Hepatocyte (in vitro differentiated cells): ENCODE data around the gene FASTK. TPM values are rescaled to one million over a fixed set of nuclear protein-coding genes. Genes with fewer than 3 reads are reported as not detected.

ENCODE experiments used
- DNase-seq: peaks from one replicate; pipeline ENCODE4 v3.0.0-alpha.2; 2016; ENCODE audit warnings: low spot score
- H2AFZ ChIP-seq: fragments of 200-600 bp; sonication (generic); 2 replicates; pipeline ENCODE4 v1.6.0; 2016; ENCODE audit warnings: antibody characterized with exemption, mild to moderate bottlenecking
- H3K27ac ChIP-seq: fragments of 200-600 bp; sonication (generic); 2 replicates; pipeline ENCODE4 v1.5.1; 2016; ENCODE audit warnings: mild to moderate bottlenecking
- H3K27me3 ChIP-seq: fragments of 200-600 bp; sonication (generic); 2 replicates; pipeline ENCODE4 v1.6.1; 2016
- H3K36me3 ChIP-seq: fragments of 200-600 bp; sonication (generic); replicated peaks from 2 replicates; pipeline ENCODE4 v1.5.1; 2016; ENCODE audit warnings: low read depth; ENCODE audit not compliant: insufficient read depth
- H3K4me1 ChIP-seq: fragments of 200-600 bp; sonication (generic); 2 replicates; pipeline ENCODE4 v1.5.1; 2016; ENCODE audit warnings: mild to moderate bottlenecking, moderate library complexity; ENCODE audit not compliant: insufficient read depth
- H3K4me2 ChIP-seq: fragments of 200-600 bp; sonication (generic); 2 replicates; pipeline ENCODE4 v1.6.0; 2016
- H3K4me3 ChIP-seq: fragments of 200-600 bp; sonication (generic); 2 replicates; pipeline ENCODE4 v1.5.1; 2016; ENCODE audit warnings: mild to moderate bottlenecking
- H3K79me2 ChIP-seq: fragments of 200-600 bp; sonication (generic); 2 replicates; pipeline ENCODE4 v1.6.0; 2017; ENCODE audit warnings: mild to moderate bottlenecking
- H3K9me2 ChIP-seq: fragments of 200-600 bp; sonication (generic); replicated peaks from 2 replicates; pipeline ENCODE4 v1.6.0; 2017; ENCODE audit warnings: mild to moderate bottlenecking; ENCODE audit not compliant: insufficient read depth
- H3K9me3 ChIP-seq: fragments of 200-600 bp; sonication (generic); 2 replicates; pipeline ENCODE4 v1.5.1; 2016; ENCODE audit warnings: low read depth, mild to moderate bottlenecking
- H4K20me1 ChIP-seq: fragments of 200-600 bp; sonication (generic); 2 replicates; pipeline ENCODE4 v1.6.0; 2016; ENCODE audit warnings: mild to moderate bottlenecking; ENCODE audit not compliant: insufficient read depth, poor library complexity, severe bottlenecking
- EZH2 ChIP-seq: fragments of 200-600 bp; sonication (generic); IDR thresholded peaks from 2 replicates; pipeline ENCODE4 v1.6.1; 2016; ENCODE audit warnings: antibody characterized with exemption, mild to moderate bottlenecking, borderline replicate concordance
- EZH2phosphoT487 ChIP-seq: fragments of 200-600 bp; sonication (generic); IDR thresholded peaks from one replicate; pipeline ENCODE4 v1.6.1; 2018; ENCODE audit warnings: antibody characterized with exemption, mild to moderate bottlenecking, low read depth, moderate library complexity; ENCODE audit not compliant: unreplicated experiment, severe bottlenecking
- WGBS: methylation state at CpG from one replicate; pipeline ENCODE4 v1.1.6; 2016; ENCODE audit warnings: low lambda C conversion rate; ENCODE audit errors: missing lambda C conversion rate; 5-methylcytosine and 5-hydroxymethylcytosine counted together
- polyA plus RNA-seq: library from polyadenylated mRNA; unstranded; fragments of >200 nt; fragmentation: Nextera tagmentation; extraction: Ambion mirVana; gene quantifications from 2 replicates; pipeline ENCODE4 v1.2.1, GENCODE V29; 2016
- total RNA-seq: library from RNA; depleted of rRNA; stranded (reverse); fragments of >200 nt; gene quantifications from 2 replicates; pipeline ENCODE4 v1.2.3, GENCODE V29; 2014
- TF ChIP-seq, protein P1 (sequence below): fragments of 200-600 bp; sonication (generic); IDR thresholded peaks from 2 replicates; pipeline ENCODE4 v1.5.1; 2016; ENCODE audit warnings: antibody characterized with exemption, mild to moderate bottlenecking; ENCODE audit not compliant: poor library complexity

The FASTK gene
- total and polyA plus RNA-seq, 2 experiments from 2014 or later: 105 to 193 TPM

DNA sequence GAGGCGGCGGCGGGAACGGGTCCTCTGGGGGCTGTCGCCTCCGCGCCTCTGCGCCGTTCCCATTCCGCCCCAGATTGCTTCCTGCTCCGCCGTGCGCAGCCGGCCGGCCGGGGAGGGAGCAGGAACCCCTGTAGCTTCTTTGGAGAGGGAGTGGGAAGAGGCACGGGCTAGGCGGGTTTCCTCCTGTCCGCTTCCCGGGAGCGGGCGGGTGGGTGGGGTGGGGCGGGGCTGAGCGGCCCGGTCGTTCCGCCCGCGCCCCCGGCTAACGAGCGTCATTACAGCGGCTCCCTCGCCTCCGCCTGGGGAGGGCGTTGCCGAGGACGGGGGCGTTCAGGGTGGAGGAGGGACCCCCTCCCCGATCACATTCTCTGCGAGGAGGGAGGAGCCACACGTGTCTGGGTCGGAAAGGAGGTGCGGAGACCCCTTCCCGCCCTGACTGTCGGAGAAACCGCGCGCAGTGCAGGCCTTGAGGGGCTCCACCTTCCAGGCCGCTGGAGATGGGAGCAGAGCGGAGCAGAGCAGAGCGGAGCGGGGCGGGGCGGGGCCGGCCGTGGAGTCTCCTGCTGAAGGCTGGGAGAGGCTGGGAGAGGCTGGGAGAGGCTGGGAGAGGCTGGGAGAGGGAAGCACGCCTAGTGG lies 45.4 kb upstream of the FASTK start:
- Histone ChIP-seq H3K36me3 (no peaks in the 10 kb centered on the region), H3K4me2 (peak overlapping the region; percentile 96), H3K79me2 (no peaks in the 10 kb centered on the region), H2AFZ (no peak overlapping the region), H3K9me3 (no peaks in the 10 kb centered on the region), H3K9me2 (no peaks in the 10 kb centered on the region), H4K20me1 (peaks cover 33% of the 10 kb centered on the region), H3K4me3 (no peak overlapping the region), H3K4me1 (peaks cover 6% of the 10 kb centered on the region), H3K27me3 (no peaks in the 10 kb centered on the region), H3K27ac (no peak overlapping the region)
- DNase-seq: peak; percentile 50
- 19% methylated on average over 21 of the region's 58 CpGs for WGBS
- no peak for TF ChIP-seq EZH2phosphoT487
- no peak for TF ChIP-seq EZH2
- TF ChIP-seq, protein P1, sequence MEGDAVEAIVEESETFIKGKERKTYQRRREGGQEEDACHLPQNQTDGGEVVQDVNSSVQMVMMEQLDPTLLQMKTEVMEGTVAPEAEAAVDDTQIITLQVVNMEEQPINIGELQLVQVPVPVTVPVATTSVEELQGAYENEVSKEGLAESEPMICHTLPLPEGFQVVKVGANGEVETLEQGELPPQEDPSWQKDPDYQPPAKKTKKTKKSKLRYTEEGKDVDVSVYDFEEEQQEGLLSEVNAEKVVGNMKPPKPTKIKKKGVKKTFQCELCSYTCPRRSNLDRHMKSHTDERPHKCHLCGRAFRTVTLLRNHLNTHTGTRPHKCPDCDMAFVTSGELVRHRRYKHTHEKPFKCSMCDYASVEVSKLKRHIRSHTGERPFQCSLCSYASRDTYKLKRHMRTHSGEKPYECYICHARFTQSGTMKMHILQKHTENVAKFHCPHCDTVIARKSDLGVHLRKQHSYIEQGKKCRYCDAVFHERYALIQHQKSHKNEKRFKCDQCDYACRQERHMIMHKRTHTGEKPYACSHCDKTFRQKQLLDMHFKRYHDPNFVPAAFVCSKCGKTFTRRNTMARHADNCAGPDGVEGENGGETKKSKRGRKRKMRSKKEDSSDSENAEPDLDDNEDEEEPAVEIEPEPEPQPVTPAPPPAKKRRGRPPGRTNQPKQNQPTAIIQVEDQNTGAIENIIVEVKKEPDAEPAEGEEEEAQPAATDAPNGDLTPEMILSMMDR: no peak

DNA sequence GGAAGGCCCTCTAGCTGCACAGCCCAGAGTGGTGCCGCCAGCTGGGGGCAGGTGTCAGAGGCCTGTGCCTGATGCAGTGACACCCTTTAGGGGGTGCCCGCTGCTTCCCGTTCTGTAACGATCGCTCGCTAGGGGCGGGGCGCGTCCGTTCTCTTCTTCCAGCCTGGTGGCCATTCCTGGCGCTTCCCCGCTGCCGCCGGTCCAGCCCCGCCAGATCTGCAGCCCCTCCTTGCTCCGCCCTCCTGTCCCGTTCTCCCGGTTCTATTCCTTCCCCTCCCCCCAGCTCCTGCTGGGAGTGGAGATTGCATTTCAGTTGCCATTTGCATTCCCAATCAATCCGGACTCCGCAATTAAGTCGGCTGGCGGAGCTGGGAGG lies 44.8 kb upstream of the FASTK start:
- no peaks in the 10 kb centered on the region for H3K36me3 ChIP-seq
- WGBS: 24% methylated on average over 19 of the region's 22 CpGs
- peaks cover 33% of the 10 kb centered on the region for H4K20me1 ChIP-seq
- peak; percentile 50 for DNase-seq
- no peak overlapping the region for H3K27ac ChIP-seq
- H3K9me3 ChIP-seq: no peaks in the 10 kb centered on the region
- no peaks in the 10 kb centered on the region for H3K79me2 ChIP-seq
- no peaks in the 10 kb centered on the region for H3K9me2 ChIP-seq
- no peak overlapping the region for H2AFZ ChIP-seq
- no peaks in the 10 kb centered on the region for H3K27me3 ChIP-seq
- TF ChIP-seq EZH2: no peak
- no peak for TF ChIP-seq EZH2phosphoT487
- TF ChIP-seq, protein P1: no peak
- peak overlapping the region; percentile 96 for H3K4me2 ChIP-seq
- no peak overlapping the region for H3K4me3 ChIP-seq
- peaks cover 6% of the 10 kb centered on the region for H3K4me1 ChIP-seq

DNA sequence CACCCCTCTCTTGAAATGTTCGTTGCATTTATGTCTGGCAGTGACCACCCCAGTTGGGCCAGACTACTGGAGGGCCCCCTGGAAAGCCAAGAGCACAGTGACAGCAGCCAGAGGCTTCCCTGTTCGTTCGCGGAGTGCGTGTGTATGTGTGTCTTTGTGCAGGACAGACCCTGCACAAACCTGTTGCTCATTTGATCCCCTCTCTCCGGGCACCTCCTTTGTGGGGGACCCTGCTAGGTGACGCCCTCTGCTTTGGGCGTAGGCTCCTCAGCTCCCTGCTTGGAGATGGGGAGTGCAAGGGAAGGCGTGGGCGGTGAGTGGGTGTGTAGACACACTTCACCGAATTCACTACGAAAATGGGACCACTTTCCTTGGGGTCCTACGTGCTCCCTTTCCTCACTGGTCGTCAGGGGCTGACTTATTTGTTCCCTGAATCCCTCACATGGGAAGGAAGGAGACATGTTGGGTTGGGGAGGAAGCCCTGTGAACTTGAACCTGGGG lies 44.3 kb upstream of the FASTK start:
- DNase-seq: no peak
- H3K4me2 ChIP-seq: peak overlapping the region; percentile 96
- no peaks in the 10 kb centered on the region for H3K9me2 ChIP-seq
- no peaks in the 10 kb centered on the region for H3K9me3 ChIP-seq
- WGBS: 90% methylated on average over 14 of the region's 14 CpGs
- H3K27ac ChIP-seq: no peak overlapping the region
- H3K27me3 ChIP-seq: no peaks in the 10 kb centered on the region
- H3K4me3 ChIP-seq: no peak overlapping the region
- peaks cover 6% of the 10 kb centered on the region for H3K4me1 ChIP-seq
- H3K36me3 ChIP-seq: no peaks in the 10 kb centered on the region
- peaks cover 33% of the 10 kb centered on the region for H4K20me1 ChIP-seq
- H3K79me2 ChIP-seq: no peaks in the 10 kb centered on the region
- no peak overlapping the region for H2AFZ ChIP-seq
- TF ChIP-seq EZH2phosphoT487 (no peak), EZH2 (no peak)
- TF ChIP-seq, protein P1: no peak
